IPS-20b (cell line): ENCODE results near the gene IGFL1.
"Not testable (repeated sequence)": the region's sequence is repeated elsewhere in the genome, so short reads cannot be mapped to it uniquely, and the experiment has no call there.

Experiments
- H3K27ac ChIP-seq: one replicate; pipeline ENCODE4 v1.5.1; 2013; ENCODE audit warnings: low read length
- H3K27me3 ChIP-seq: 2 replicates; pipeline ENCODE4 v1.6.1; 2013; ENCODE audit warnings: mild to moderate bottlenecking, low read length, inconsistent platforms; ENCODE audit not compliant: insufficient read depth
- H3K36me3 ChIP-seq: 2 replicates; pipeline ENCODE4 v1.6.1; 2013; ENCODE audit warnings: low read depth, mild to moderate bottlenecking, inconsistent platforms, low read length, moderate library complexity; ENCODE audit not compliant: insufficient read depth
- H3K4me1 ChIP-seq: 2 replicates; pipeline ENCODE4 v1.6.1; 2013; ENCODE audit warnings: mild to moderate bottlenecking, control low read depth, inconsistent platforms, low read length, moderate library complexity; ENCODE audit not compliant: insufficient read depth
- H3K4me3 ChIP-seq: 2 replicates; pipeline ENCODE4 v1.5.1; 2013; ENCODE audit warnings: mild to moderate bottlenecking, low read length, inconsistent platforms
- H3K9ac ChIP-seq: 2 replicates; pipeline ENCODE4 v1.6.1; 2013; ENCODE audit warnings: low read depth, mild to moderate bottlenecking, inconsistent platforms, low read length, moderate library complexity
- H3K9me3 ChIP-seq: 2 replicates; pipeline ENCODE4 v1.6.1; 2013; ENCODE audit warnings: mild to moderate bottlenecking, low read depth, low read length, inconsistent platforms; ENCODE audit not compliant: insufficient read depth

The IGFL1 gene

DNA sequence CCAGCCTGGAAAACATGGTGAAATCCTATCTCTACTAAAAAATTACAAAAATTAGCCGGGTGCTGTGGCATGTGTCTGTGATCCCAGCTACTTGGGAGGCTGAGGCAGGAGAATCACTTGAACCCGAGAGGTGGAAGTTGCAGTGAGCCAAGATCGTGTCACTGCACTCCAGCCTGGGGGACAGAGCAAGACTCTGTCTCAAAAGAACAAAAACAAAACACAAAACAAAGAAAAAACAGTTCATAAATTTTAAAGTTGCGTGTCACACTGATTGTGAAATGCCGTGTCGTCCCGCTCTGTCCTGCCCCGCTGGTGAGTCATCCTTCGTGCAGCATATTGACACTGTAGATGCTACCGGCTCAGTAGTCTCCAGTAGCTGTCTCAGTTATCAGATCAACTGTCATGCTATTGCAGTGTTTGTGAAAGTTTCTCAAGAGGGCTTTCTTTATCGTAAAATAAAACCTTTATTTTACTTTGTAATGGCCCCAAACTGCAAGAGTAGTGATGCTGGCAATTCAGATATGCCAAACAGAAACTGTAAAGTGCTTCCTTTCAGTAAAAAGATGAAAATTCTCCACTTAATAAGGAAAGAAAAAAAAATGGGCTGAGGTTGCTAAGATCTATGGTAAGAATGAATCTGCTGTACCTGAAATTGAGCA lies 36.4 kb upstream of the IGFL1 start:
- H3K4me3 ChIP-seq: no peak overlapping the region

DNA sequence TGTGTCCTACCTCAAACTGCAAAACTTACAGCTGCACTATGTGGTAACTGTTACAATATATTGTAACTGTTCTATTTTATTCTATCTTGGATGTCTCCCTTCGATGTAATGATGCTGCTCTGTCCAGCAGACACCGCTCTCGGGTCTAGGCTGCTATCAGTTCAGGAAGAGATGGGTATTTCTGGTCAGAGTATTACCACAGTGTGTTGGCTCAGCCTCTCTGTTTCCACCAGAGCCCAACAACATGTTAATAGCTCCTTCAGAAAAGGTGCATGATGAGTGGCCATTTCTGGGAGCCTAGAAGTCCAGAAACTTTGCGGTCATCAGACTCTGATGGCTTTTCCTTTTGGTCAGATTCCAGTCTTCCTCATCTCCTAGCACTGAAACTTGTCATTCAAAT lies 35.9 kb upstream of the IGFL1 start:
- Histone ChIP-seq H3K27me3 (no peaks in the 10 kb centered on the region), H3K9me3 (no peaks in the 10 kb centered on the region), H3K36me3 (no peaks in the 10 kb centered on the region), H3K27ac (no peak overlapping the region), H3K4me1 (no peaks in the 10 kb centered on the region), H3K9ac (no peak overlapping the region), H3K4me3 (no peak overlapping the region)

More for the DNA sequence above, 36.4 kb upstream of the IGFL1 start:
- no peaks in the 10 kb centered on the region for H3K9me3 ChIP-seq
- no peak overlapping the region for H3K9ac ChIP-seq
- no peaks in the 10 kb centered on the region for H3K4me1 ChIP-seq
- no peaks in the 10 kb centered on the region for H3K36me3 ChIP-seq
- no peaks in the 10 kb centered on the region for H3K27me3 ChIP-seq
- H3K27ac ChIP-seq: no peak overlapping the region

DNA sequence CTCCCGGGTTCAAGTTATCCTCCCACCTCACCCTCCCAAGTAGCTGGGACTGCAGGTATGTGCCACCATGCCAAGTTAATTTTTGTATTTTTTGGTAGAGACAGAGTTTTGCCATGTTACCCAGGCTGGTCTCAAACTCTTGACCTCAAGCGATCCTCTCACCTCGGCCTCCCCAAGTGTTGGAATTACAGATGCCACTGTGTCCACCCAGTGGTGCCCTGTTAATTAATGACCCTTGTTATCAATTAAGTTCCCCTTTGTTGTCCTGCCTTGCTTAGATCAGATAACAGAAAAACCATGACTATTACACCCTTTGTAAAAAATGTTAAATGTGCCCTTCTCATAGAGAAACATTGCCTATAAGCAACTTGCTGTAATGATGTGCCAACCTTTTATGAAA lies 34.4 kb upstream of the IGFL1 start:
- no peaks in the 10 kb centered on the region for H3K4me1 ChIP-seq
- H3K27ac ChIP-seq: no peak overlapping the region
- H3K9ac ChIP-seq: no peak overlapping the region
- no peaks in the 10 kb centered on the region for H3K9me3 ChIP-seq
- no peaks in the 10 kb centered on the region for H3K36me3 ChIP-seq
- no peaks in the 10 kb centered on the region for H3K27me3 ChIP-seq
- no peak overlapping the region for H3K4me3 ChIP-seq

DNA sequence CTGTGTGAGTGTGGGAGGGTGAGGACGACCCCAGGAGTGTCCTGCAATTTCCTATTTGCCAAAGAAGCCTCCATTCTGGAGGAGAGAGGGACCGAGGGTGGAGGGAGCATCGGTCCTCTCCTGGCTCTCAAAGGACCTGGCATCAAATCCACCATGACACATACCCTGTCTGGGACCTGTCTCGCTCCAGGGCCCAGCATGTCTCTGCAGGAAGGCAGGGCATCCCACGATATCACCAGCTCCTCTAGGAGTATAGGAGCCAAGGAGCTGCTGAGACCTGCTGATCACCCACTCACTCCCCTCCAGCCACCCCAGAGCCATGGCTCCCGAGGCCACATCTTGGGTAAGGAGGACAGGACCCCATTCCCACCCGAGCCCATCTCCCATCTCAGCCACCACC lies 33.6 kb upstream of the IGFL1 start:
- not testable (repeated sequence) for H3K27ac ChIP-seq, H3K36me3 ChIP-seq, H3K4me3 ChIP-seq, H3K9ac ChIP-seq, H3K9me3 ChIP-seq, H3K4me1 ChIP-seq, H3K27me3 ChIP-seq

DNA sequence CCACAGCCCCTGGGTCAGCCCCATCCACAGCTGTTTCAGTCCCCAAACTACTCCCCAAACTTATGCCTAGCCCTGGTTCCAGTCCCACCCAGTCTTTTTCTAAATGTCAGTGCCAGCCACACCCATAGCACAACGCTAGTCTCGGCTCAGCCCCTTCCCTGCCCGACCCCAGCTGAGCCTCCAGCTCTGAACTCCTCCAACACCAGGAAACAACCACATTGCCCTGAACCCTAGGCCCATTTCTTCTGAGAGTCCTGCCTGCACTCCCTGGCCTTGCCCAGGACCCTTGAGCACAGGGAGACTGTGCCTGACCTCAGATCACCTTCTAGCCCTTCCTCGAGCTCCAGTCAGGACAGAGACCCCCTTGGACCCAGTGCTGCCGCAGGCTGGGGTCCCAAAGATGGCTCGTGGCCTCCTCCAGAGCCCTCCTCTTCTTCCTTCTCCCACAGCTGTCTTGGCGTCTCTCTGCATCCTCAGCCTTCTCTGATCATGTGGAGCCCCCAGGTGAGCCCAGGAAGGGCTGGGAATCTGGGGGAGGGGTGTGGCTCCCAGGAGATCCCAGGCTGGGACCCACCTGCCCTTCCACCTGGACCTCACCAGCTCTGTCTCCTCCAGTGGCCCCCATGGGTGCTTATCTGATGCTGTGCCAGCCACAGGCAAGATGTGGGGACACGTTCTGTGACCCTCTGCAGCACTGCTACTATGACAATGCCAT lies 33.0 kb upstream of the IGFL1 start:
- no peak overlapping the region for H3K4me3 ChIP-seq
- H3K36me3 ChIP-seq: no peaks in the 10 kb centered on the region
- no peak overlapping the region for H3K27ac ChIP-seq
- H3K27me3 ChIP-seq: no peaks in the 10 kb centered on the region
- no peak overlapping the region for H3K9ac ChIP-seq
- no peaks in the 10 kb centered on the region for H3K4me1 ChIP-seq
- no peaks in the 10 kb centered on the region for H3K9me3 ChIP-seq

DNA sequence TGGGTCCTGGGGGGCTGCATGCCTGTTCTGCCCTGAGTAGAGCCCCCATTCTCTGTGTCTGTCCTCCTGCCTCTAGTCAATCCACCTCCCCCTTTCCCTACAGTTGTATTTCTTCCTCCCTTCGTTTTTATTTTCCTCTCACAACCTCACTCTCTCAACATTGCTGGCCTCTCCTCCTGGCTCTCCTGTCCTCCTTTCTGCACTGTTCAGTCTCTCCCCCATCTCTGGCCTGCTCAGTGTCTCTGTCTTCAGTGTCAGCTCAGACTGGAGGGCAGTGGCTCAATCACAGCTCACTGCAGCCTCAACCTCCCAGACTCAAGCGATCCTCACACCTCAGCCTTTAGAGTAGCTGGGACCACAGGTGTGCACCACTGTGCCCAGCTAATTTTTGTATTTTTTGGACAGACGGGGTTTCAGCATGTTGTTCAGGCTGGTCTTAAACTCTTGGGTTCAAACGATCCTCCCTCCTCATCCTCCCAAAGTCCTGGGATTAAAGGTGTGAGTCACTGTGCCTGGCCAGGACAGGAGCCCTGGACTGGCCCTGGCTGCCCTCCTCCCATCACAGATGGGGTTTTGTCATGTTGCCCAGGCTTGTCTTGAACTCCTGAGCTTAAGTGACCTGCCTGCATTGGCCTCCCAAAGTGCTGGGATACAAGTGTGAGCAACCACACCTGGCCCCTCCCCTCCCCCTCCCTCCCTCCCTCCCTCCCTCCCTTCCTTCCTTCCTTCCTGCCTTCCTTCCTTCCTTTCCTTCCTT lies 32.0 kb upstream of the IGFL1 start:
- Histone ChIP-seq H3K9me3 (no peaks in the 10 kb centered on the region), H3K36me3 (no peaks in the 10 kb centered on the region), H3K27me3 (no peaks in the 10 kb centered on the region), H3K4me1 (no peaks in the 10 kb centered on the region), H3K9ac (no peak overlapping the region), H3K27ac (no peak overlapping the region), H3K4me3 (no peak overlapping the region)

DNA sequence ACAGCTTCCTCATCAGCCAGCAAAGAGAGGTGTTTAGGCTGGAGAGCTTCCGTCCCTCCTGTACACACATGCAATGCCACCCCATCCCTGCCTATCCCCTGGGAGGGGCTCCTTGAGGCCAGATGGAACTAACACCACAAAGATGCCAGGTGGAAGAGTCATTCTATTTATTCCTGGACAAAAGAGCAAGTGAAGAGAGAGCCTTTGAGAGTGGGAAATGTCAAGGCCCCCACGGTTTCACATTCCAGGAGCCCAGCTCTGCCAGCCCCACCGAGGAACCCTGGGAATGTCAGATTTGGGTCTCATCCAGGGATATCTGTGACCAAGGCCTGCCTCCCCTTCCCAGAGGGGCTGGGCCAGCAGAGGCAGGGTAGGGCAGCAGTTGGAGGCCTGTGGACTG lies 30.8 kb upstream of the IGFL1 start:
- no peak overlapping the region for H3K9ac ChIP-seq
- no peaks in the 10 kb centered on the region for H3K27me3 ChIP-seq
- H3K36me3 ChIP-seq: no peaks in the 10 kb centered on the region
- H3K27ac ChIP-seq: no peak overlapping the region
- no peaks in the 10 kb centered on the region for H3K9me3 ChIP-seq
- H3K4me3 ChIP-seq: no peak overlapping the region
- H3K4me1 ChIP-seq: no peaks in the 10 kb centered on the region

DNA sequence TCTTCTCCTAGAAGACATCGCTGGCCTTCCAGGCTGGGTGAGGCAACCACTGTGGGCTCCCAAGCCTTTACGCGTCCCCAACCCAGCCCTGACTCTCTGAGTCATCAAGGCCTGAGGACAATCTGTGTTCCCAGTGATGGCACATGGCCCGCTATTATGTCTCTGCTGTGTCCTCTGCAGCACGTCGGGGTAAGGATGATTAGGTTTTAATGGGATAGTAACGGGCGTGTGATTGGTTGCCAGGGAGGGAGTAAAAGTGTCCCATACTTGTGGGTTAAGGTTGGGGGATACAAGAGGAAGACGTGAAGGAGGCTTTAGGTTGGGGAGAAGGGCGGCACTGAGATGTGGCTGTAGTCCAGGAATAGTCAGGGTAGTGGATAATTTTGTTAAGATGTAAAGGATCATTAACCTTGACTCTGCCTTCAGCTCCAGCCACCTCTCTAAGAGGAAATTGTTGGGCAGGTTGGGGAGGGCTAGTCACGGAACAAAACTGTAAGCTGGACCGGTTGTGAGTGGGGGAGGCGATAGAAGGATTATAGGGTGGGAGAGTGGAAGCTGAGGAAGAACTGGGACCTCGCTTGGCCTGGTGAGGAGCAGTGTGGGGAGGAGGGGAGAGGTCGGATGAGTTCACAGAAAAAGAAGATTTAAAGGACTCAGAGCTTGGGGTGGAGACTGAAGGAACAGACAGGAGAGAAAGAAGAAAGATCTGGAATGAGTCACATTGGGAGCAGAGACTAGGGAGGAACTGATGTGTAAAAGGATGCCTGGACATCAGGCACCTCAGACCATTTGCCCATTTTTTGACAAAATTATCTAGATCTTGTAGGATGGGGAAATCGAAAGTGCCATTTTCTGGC lies 27.9 kb upstream of the IGFL1 start:
- Histone ChIP-seq H3K27ac (no peak overlapping the region), H3K36me3 (no peaks in the 10 kb centered on the region), H3K4me1 (no peaks in the 10 kb centered on the region), H3K27me3 (no peaks in the 10 kb centered on the region), H3K4me3 (no peak overlapping the region), H3K9ac (no peak overlapping the region), H3K9me3 (no peaks in the 10 kb centered on the region)

DNA sequence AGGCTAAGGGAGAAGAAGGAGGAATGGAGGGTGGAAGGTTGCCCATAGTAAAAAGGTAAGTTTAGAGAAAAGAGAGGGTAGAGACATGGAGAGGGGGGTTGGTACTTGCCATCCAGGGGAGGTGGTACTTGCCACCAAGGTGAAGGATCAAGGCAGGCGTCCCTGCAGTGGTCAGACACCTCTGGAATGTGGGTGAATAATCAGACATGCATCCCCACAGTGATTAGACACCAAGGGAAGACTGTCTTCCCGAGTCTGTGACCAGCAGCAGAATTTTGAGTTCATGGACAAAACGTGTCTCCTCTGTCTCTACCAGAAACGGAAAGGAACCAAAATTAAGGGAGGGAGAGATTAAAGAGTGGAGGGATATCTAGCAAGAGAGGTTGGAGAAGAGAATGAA lies 27.1 kb upstream of the IGFL1 start:
- Histone ChIP-seq H3K36me3 (no peaks in the 10 kb centered on the region), H3K4me3 (no peak overlapping the region), H3K27me3 (no peaks in the 10 kb centered on the region), H3K27ac (no peak overlapping the region), H3K9me3 (no peaks in the 10 kb centered on the region), H3K4me1 (no peaks in the 10 kb centered on the region), H3K9ac (no peak overlapping the region)

DNA sequence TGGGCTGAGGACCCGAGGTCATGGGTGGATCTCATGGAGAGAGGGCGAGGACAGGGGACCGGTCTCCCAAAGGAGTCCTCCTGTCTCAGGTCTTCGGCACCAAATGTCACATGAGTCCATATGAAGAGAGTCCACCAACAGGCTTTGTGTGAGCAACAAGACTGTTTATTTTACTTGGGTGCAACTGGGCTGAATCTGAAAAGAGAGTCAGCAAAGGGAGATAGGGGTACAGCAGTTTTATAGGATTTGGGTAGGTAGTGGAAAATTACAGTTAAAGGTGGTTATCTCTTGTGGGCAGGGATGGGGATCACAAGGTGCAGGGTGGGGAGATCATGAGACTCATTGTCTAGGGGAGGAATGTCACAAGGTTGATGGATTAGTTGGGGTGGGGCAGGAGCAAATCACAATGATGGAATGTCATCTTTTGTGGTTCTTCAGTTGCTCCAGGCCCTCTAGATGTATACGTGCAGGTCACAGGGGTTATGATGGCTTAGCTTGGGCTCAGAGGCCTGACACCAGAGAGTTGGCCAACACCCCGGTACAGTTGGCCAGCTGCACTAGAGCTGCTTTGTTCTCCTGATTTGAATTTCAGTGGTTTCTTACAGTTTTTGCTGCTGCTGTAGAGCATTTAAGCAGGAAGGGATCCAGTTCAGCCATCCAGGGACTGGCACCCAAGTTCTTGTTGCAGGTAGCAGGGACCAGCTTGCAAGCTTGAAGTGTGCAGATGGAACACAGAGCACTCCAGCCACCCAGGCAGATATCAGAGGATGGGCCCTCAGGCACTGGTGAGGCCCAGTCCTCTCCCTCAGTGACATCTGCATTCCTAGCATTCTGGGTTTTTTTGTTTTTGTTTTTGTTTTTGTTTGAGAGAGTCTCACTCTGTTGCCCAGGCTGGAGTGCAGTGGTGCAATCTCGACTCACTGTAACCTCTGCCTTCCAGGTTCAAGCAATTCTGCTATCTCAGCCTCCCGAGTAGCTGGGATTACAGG lies 26.4 kb upstream of the IGFL1 start:
- no peak overlapping the region for H3K27ac ChIP-seq

More for the DNA sequence above, 26.4 kb upstream of the IGFL1 start:
- Histone ChIP-seq H3K27me3 (no peaks in the 10 kb centered on the region), H3K4me1 (no peaks in the 10 kb centered on the region), H3K36me3 (no peaks in the 10 kb centered on the region), H3K9ac (no peak overlapping the region), H3K4me3 (no peak overlapping the region), H3K9me3 (no peaks in the 10 kb centered on the region)
